ENCODE data around the gene NBEAL1. TPM values are rescaled to one million over a fixed set of nuclear protein-coding genes. Genes with fewer than 3 reads are reported as not detected.
"Not testable (repeated sequence)": the region's sequence is repeated elsewhere in the genome, so short reads cannot be mapped to it uniquely, and the experiment has no call there.

NBEAL1 gene
- total and polyA plus RNA-seq, 4 donors: 3.4 to 43.9 (median 17.7) TPM

DNA sequence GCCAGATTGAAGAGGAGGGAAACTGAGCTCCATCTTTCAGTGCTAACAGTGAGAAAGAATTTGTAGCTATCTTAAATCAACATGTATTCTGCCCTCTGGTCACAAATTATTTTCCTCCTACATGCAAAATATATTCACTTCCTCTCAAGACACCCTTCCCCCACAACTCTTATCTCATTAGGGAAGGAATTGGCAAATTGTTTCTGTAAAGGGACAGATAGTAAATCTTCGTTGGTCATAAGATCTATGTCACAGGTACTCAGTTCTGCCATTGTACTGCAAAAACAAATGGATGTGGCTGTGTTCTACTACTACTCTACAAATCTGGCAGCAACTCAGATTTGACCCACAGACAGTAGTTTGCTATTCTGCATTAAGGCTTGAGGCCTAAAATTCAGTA is 171.2 kb downstream of the NBEAL1 start:
- Histone ChIP-seq H3K27me3 (ENCODE audit: control insufficient read depth, insufficient read depth, low read length) (no peaks in the 10 kb centered on the region), H3K4me1 (ENCODE audit: control insufficient read depth, insufficient read depth, low read length) (no peaks in the 10 kb centered on the region), H3K36me3 (ENCODE audit: control insufficient read depth, insufficient read depth, low read length) (peaks cover 8% of the 10 kb centered on the region)

DNA sequence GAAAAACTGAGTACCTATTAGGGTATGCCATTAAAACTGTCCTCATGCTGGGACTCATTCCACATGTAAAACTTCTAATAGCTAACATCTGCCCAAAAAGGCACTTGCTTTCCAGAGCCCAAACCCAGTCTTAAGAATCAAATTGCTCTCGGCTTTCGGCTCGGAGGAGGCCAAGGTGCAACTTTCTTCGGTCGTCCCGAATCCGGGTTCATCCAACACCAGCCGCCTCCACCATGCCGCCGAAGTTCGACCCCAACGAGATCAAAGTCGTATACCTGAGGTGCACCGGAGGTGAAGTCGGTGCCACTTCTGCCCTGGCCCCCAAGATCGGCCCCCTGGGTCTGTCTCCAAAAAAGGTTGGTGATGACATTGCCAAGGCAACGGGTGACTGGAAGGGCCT is 175.9 kb downstream of the NBEAL1 start:
- DNase-seq (ENCODE audit: low read depth in 4 of 6, low spot score in 6 of 6): not testable (repeated sequence)
- no CpG with 5 or more reads among the region's 17 CpGs for WGBS (ENCODE audit: insufficient coverage)

More for the DNA sequence above, 171.2 kb downstream of the NBEAL1 start:
- Histone ChIP-seq H3K27ac (ENCODE audit: low read depth, low read length) (no peak overlapping the region), H3K4me3 (ENCODE audit: low read depth, low read length) (no peak overlapping the region), H3K9me3 (ENCODE audit: control insufficient read depth, insufficient read depth, low read length) (no peaks in the 10 kb centered on the region)
- no peak for DNase-seq (ENCODE audit: low read depth in 4 of 6, low spot score in 6 of 6)
- no CpG with 5 or more reads among the region's 1 CpG for WGBS (ENCODE audit: insufficient coverage)

DNA sequence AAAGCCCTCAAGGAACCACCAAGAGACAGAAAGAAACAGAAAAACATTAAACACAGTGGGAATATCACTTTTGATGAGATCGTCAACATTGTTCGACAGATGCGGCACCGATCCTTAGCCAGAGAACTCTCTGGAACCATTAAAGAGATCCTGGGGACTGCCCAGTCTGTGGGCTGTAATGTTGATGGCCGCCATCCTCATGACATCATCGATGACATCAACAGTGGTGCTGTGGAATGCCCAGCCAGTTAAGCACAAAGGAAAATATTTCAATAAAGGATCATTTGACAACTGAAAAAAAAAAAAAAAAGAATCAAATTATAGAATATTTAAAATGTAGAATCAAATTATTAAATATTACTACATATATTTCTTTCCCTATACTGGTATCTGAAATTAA is 176.4 kb downstream of the NBEAL1 start:
- not testable (repeated sequence) for H3K36me3 ChIP-seq (ENCODE audit: control insufficient read depth, insufficient read depth, low read length); H3K4me1 ChIP-seq (ENCODE audit: control insufficient read depth, insufficient read depth, low read length); H3K4me3 ChIP-seq (ENCODE audit: low read depth, low read length); H3K27ac ChIP-seq (ENCODE audit: low read depth, low read length); H3K9me3 ChIP-seq (ENCODE audit: control insufficient read depth, insufficient read depth, low read length); H3K27me3 ChIP-seq (ENCODE audit: control insufficient read depth, insufficient read depth, low read length); DNase-seq (ENCODE audit: low read depth in 4 of 6, low spot score in 6 of 6)
- no CpG with 5 or more reads among the region's 6 CpGs for WGBS (ENCODE audit: insufficient coverage)

More for the DNA sequence above, 175.9 kb downstream of the NBEAL1 start:
- H3K27ac ChIP-seq (ENCODE audit: low read depth, low read length); H3K4me1 ChIP-seq (ENCODE audit: control insufficient read depth, insufficient read depth, low read length); H3K36me3 ChIP-seq (ENCODE audit: control insufficient read depth, insufficient read depth, low read length); H3K9me3 ChIP-seq (ENCODE audit: control insufficient read depth, insufficient read depth, low read length); H3K4me3 ChIP-seq (ENCODE audit: low read depth, low read length); H3K27me3 ChIP-seq (ENCODE audit: control insufficient read depth, insufficient read depth, low read length): not testable (repeated sequence)

DNA sequence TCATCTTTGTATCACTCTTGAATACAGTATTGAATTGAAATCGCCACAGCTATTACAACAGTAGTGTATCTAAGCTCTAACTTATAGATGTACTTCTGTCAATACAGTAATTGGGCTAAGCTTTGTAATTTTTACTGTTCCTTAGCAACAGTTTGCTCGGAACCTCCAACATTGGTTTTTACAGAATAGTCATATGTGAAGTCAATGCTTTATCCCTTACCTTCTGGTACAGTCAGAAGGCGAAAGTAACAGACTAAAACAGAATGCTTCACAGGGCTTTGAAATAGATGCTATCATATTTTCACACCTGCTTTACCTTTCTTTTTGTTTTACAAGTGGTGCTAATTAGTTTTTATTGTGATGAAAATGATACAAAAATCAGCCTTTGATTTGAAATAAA is 177.3 kb downstream of the NBEAL1 start:
- Histone ChIP-seq H3K27me3 (ENCODE audit: control insufficient read depth, insufficient read depth, low read length) (no peaks in the 10 kb centered on the region), H3K4me3 (ENCODE audit: low read depth, low read length) (no peak overlapping the region), H3K36me3 (ENCODE audit: control insufficient read depth, insufficient read depth, low read length) (peaks cover 3% of the 10 kb centered on the region), H3K4me1 (ENCODE audit: control insufficient read depth, insufficient read depth, low read length) (no peaks in the 10 kb centered on the region), H3K9me3 (ENCODE audit: control insufficient read depth, insufficient read depth, low read length) (no peaks in the 10 kb centered on the region), H3K27ac (ENCODE audit: low read depth, low read length) (no peak overlapping the region)
- WGBS (ENCODE audit: insufficient coverage): no CpG with 5 or more reads among the region's 3 CpGs
- no peak for DNase-seq (ENCODE audit: low read depth in 4 of 6, low spot score in 6 of 6)

DNA sequence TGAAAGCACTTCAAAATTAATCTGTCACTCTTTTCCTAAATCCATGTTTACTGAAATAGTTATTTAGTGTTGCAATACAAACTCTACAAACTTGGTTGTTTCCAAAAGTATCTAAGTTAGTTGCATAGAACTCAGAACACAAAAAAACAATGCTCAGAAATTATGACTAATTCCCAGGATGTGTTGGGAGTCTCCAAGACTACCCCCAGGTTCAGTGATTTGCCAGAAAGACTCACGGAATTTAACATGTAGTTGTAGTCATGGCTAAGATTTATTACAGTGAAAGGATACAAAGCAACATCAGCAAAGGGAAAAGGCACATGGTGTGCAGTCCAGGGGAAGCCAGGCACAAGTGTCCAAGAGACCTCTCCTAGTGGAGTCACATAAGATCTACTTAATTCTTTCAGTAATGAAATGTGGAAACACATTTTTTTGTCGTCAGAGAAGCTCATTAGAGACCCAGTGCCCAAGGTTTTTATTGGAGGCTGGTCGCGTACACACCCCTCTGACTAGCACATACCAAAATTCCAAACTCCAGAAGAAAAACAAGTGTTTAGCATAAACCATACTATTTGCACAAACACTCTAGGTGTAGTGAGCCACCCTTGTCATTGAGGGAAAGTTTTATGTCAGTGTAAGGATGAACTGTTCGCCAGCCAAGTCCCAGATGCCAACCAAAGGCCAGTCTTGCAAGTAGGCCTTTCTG is 180.8 kb downstream of the NBEAL1 start:
- Histone ChIP-seq H3K36me3 (ENCODE audit: control insufficient read depth, insufficient read depth, low read length) (peaks cover 4% of the 10 kb centered on the region), H3K27ac (ENCODE audit: low read depth, low read length) (no peak overlapping the region), H3K9me3 (ENCODE audit: control insufficient read depth, insufficient read depth, low read length) (no peaks in the 10 kb centered on the region), H3K4me1 (ENCODE audit: control insufficient read depth, insufficient read depth, low read length) (no peaks in the 10 kb centered on the region), H3K27me3 (ENCODE audit: control insufficient read depth, insufficient read depth, low read length) (no peaks in the 10 kb centered on the region), H3K4me3 (ENCODE audit: low read depth, low read length) (no peak overlapping the region)
- DNase-seq (ENCODE audit: low read depth in 4 of 6, low spot score in 6 of 6): no peak
- 43% methylated on average over 1 of the region's 5 CpGs for WGBS (ENCODE audit: insufficient coverage)

DNA sequence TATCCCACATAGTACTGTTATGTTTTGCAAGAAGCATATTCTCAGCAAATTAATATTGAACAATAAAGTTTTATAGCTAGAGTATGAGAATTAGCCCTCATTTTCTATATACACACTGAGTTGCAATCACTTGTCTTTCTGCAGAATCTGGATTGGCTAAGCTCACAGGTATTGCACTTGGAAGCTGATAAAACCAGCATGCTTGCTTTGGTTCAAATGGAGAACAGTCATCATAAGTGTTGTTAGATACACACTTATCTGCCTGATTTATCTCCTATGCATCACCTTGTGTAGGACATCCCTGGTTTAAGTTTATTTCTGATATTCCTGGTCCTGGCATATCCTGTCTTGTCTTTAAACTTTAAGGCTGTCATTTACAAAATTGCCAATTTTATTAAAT is 186.2 kb downstream of the NBEAL1 start:
- H3K27me3 ChIP-seq (ENCODE audit: control insufficient read depth, insufficient read depth, low read length): no peaks in the 10 kb centered on the region
- H3K9me3 ChIP-seq (ENCODE audit: control insufficient read depth, insufficient read depth, low read length): no peaks in the 10 kb centered on the region
- DNase-seq (ENCODE audit: low read depth in 4 of 6, low spot score in 6 of 6): no peak
- no peak overlapping the region for H3K4me3 ChIP-seq (ENCODE audit: low read depth, low read length)
- H3K27ac ChIP-seq (ENCODE audit: low read depth, low read length): no peak overlapping the region
- H3K4me1 ChIP-seq (ENCODE audit: control insufficient read depth, insufficient read depth, low read length): no peaks in the 10 kb centered on the region
- H3K36me3 ChIP-seq (ENCODE audit: control insufficient read depth, insufficient read depth, low read length): peaks cover 2% of the 10 kb centered on the region

DNA sequence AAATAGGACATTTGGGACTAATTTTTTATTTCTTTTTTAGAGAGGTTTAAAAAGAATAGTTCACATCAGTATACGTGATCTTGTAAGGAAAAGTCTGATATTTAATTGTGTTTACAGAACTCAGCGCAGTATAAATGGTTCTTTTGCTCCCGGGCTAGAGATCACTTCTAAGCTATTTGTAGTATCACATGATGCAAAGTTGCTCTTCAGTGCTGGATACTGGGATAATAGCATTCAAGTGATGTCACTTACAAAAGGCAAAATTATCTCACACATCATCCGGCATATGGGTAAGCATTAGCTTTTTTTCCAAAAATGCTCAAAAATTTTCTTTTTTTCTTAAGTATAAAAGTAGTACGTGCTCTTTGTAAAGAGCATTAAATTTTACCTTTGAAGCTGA is 186.8 kb downstream of the NBEAL1 start:
- peaks cover 6% of the 10 kb centered on the region for H3K36me3 ChIP-seq (ENCODE audit: control insufficient read depth, insufficient read depth, low read length)
- H3K27ac ChIP-seq (ENCODE audit: low read depth, low read length): no peak overlapping the region
- no CpG with 5 or more reads among the region's 5 CpGs for WGBS (ENCODE audit: insufficient coverage)

DNA sequence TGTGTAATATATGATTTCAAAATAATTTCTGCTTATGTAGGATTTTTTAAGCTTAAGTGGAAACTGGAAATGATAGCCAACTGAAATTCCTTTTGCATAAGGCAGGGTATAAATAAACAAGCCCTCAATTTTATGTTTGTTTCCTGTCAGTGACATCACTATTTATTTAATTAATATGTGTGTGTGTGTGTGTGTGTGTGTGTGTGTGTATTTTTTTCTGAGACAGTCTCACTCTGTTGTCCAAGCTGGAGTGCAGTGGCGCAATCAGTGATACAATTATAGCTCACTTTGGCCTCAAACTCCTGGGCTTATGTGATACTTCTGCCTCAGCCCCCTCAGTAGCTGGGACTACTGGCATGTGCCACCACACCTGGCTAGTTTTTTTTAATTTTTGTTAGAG is 194.9 kb downstream of the NBEAL1 start:
- Histone ChIP-seq H3K9me3 (ENCODE audit: control insufficient read depth, insufficient read depth, low read length) (no peaks in the 10 kb centered on the region), H3K27me3 (ENCODE audit: control insufficient read depth, insufficient read depth, low read length) (no peaks in the 10 kb centered on the region), H3K4me3 (ENCODE audit: low read depth, low read length) (no peak overlapping the region), H3K4me1 (ENCODE audit: control insufficient read depth, insufficient read depth, low read length) (no peaks in the 10 kb centered on the region), H3K27ac (ENCODE audit: low read depth, low read length) (no peak overlapping the region), H3K36me3 (ENCODE audit: control insufficient read depth, insufficient read depth, low read length) (peaks cover 8% of the 10 kb centered on the region)
- WGBS (ENCODE audit: insufficient coverage): 100% methylated on average over 1 of the region's 1 CpG
- DNase-seq (ENCODE audit: low read depth in 4 of 6, low spot score in 6 of 6): no peak

More for the DNA sequence above, 186.8 kb downstream of the NBEAL1 start:
- no peaks in the 10 kb centered on the region for H3K27me3 ChIP-seq (ENCODE audit: control insufficient read depth, insufficient read depth, low read length)
- no peak for DNase-seq (ENCODE audit: low read depth in 4 of 6, low spot score in 6 of 6)
- no peaks in the 10 kb centered on the region for H3K9me3 ChIP-seq (ENCODE audit: control insufficient read depth, insufficient read depth, low read length)
- no peak overlapping the region for H3K4me3 ChIP-seq (ENCODE audit: low read depth, low read length)
- no peaks in the 10 kb centered on the region for H3K4me1 ChIP-seq (ENCODE audit: control insufficient read depth, insufficient read depth, low read length)

DNA sequence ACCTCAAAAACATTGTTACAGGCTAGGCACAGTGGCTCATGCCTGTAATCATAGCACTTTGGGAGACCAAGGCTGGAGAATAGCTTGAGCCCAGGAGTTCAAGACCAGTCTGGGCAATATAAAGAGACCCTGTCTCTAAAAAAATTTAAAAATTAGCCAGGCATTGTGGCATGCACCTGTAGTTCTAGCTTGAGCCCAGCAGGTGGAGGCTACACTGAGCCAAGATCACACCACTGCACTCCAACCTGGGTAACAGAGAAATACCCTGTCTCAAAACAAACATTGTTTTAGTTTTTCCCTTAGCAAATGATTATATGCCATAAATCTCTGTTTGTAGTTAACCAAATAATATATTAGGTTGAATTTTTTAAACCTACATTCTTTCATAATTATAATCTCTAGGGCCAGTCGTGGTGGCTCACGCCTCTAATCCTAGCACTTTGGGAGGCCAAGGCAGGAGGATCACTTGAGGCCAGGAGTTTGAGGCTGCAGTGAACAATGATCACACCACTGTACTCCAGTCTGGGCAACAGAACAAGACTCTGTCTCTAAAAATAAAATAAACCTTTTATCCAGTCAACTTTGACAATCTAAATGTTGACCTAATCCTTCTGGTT is 210.9 kb downstream of the NBEAL1 start:
- H3K27me3 ChIP-seq (ENCODE audit: control insufficient read depth, insufficient read depth, low read length): no peaks in the 10 kb centered on the region
- H3K4me1 ChIP-seq (ENCODE audit: control insufficient read depth, insufficient read depth, low read length): no peaks in the 10 kb centered on the region
- peak in 1 of 6 donors; percentile 33 for DNase-seq (ENCODE audit: low read depth in 4 of 6, low spot score in 6 of 6)
- H3K36me3 ChIP-seq (ENCODE audit: control insufficient read depth, insufficient read depth, low read length): no peaks in the 10 kb centered on the region
- no peaks in the 10 kb centered on the region for H3K9me3 ChIP-seq (ENCODE audit: control insufficient read depth, insufficient read depth, low read length)
- H3K4me3 ChIP-seq (ENCODE audit: low read depth, low read length): no peak overlapping the region
- H3K27ac ChIP-seq (ENCODE audit: low read depth, low read length): no peak overlapping the region
- no CpG with 5 or more reads among the region's 2 CpGs for WGBS (ENCODE audit: insufficient coverage)

DNA sequence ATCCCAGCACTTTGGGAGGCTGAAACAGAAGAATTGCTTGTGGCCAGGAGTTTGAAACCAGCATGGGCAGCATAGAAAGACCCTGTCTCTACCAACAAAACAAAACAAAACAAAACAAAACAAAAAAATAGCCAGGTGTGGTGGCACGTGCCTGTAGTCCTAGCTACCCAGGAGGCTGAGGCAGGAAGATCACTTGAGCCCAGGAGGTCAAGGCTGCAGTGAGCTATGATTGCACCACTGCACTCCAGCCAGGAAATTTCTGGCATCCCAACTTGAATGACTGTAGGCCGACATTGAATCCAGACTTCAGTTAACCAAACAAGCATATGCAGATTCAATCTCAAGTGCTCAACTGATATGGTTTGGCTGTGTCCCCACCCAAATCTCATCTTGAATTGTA is 215.0 kb downstream of the NBEAL1 start:
- H3K4me3 ChIP-seq (ENCODE audit: low read depth, low read length); H3K4me1 ChIP-seq (ENCODE audit: control insufficient read depth, insufficient read depth, low read length); H3K27ac ChIP-seq (ENCODE audit: low read depth, low read length); H3K27me3 ChIP-seq (ENCODE audit: control insufficient read depth, insufficient read depth, low read length); H3K9me3 ChIP-seq (ENCODE audit: control insufficient read depth, insufficient read depth, low read length); DNase-seq (ENCODE audit: low read depth in 4 of 6, low spot score in 6 of 6); H3K36me3 ChIP-seq (ENCODE audit: control insufficient read depth, insufficient read depth, low read length): not testable (repeated sequence)
- WGBS (ENCODE audit: insufficient coverage): 87% methylated on average over 2 of the region's 2 CpGs

All from spinal cord (tissue), 10 donors.